Astrocyte (in vitro differentiated cells and primary cell): ENCODE results near the gene ACOD1. TPM values are rescaled to one million over a fixed set of nuclear protein-coding genes. Genes with fewer than 3 reads are reported as not detected.

Experiments used
- DNase-seq: peaks from one replicate; pipeline ENCODE4 v3.0.0-alpha.2; 2010; ENCODE audit warnings: low read depth
- FAIRE-seq: peaks from 2 replicates; lab custom pipeline; 2011; peaks lifted over from hg19 to GRCh38; lab: Jason Lieb, UNC
- H2AFZ ChIP-seq: 2 replicates; pipeline ENCODE4 v1.6.0; 2012; ENCODE audit warnings: low read depth, low read length, inconsistent platforms
- H3K27ac ChIP-seq: 2 replicates; pipeline ENCODE4 v1.5.1; 2011; ENCODE audit warnings: low read depth, low read length, inconsistent platforms
- H3K27me3 ChIP-seq: 2 replicates; pipeline ENCODE4 v1.6.0; 2011; ENCODE audit warnings: low read length, inconsistent platforms; ENCODE audit not compliant: insufficient read depth
- H3K36me3 ChIP-seq: 2 replicates; pipeline ENCODE4 v1.5.1; 2011; ENCODE audit warnings: low read length, inconsistent platforms; ENCODE audit not compliant: insufficient read depth
- H3K4me1 ChIP-seq: 2 replicates; pipeline ENCODE4 v1.5.1; 2011; ENCODE audit warnings: low read length, inconsistent platforms; ENCODE audit not compliant: insufficient read depth
- H3K4me2 ChIP-seq: 2 replicates; pipeline ENCODE4 v1.6.0; 2012; ENCODE audit warnings: low read length, inconsistent platforms
- H3K4me3 ChIP-seq: 2 replicates; pipeline ENCODE4 v1.5.1; 2011; ENCODE audit warnings: low read depth, mild to moderate bottlenecking, low read length, inconsistent platforms; ENCODE audit not compliant: insufficient read depth
- H3K79me2 ChIP-seq: 2 replicates; pipeline ENCODE4 v1.6.0; 2012; ENCODE audit warnings: mild to moderate bottlenecking, low read length, inconsistent platforms; ENCODE audit not compliant: insufficient read depth
- H3K9ac ChIP-seq: 2 replicates; pipeline ENCODE4 v1.6.0; 2012; ENCODE audit warnings: mild to moderate bottlenecking, low read length, inconsistent platforms
- H3K9me3 ChIP-seq: 2 replicates; pipeline ENCODE4 v1.5.1; 2012; ENCODE audit warnings: low read depth, mild to moderate bottlenecking, low read length, inconsistent platforms; ENCODE audit not compliant: insufficient read depth
- H4K20me1 ChIP-seq: 2 replicates; pipeline ENCODE4 v1.6.0; 2012; ENCODE audit warnings: low read length, inconsistent platforms; ENCODE audit not compliant: insufficient read depth
- H3K27ac Mint-ChIP-seq: one replicate; pipeline ENCODE4 v1.8.0; 2021; ENCODE audit warnings: mild to moderate bottlenecking, mixed read lengths; ENCODE audit not compliant: unreplicated experiment
- H3K27me3 Mint-ChIP-seq: one replicate; pipeline ENCODE4 v1.8.0; 2021; ENCODE audit warnings: low read depth, mixed read lengths; ENCODE audit not compliant: unreplicated experiment
- H3K36me3 Mint-ChIP-seq: one replicate; pipeline ENCODE4 v1.8.0; 2021; ENCODE audit warnings: low read depth, mixed read lengths; ENCODE audit not compliant: unreplicated experiment
- H3K4me1 Mint-ChIP-seq: one replicate; pipeline ENCODE4 v1.8.0; 2021; ENCODE audit warnings: low read depth, mixed read lengths; ENCODE audit not compliant: unreplicated experiment
- H3K4me3 Mint-ChIP-seq: one replicate; pipeline ENCODE4 v1.8.0; 2021; ENCODE audit warnings: mild to moderate bottlenecking, moderate library complexity, mixed read lengths; ENCODE audit not compliant: unreplicated experiment
- H3K9me3 Mint-ChIP-seq: one replicate; pipeline ENCODE4 v1.8.0; 2021; ENCODE audit warnings: mild to moderate bottlenecking, mixed read lengths; ENCODE audit not compliant: unreplicated experiment
- CTCF ChIP-seq: IDR thresholded peaks from 2 replicates; pipeline ENCODE4 v1.5.1; 2011; ENCODE audit warnings: low read depth, mild to moderate bottlenecking, inconsistent platforms, low read length, moderate library complexity; ENCODE audit not compliant: insufficient read depth
- EZH2 ChIP-seq: IDR thresholded peaks from 2 replicates; pipeline ENCODE4 v1.6.1; 2012; ENCODE audit warnings: mild to moderate bottlenecking, low read length, inconsistent platforms; ENCODE audit not compliant: insufficient read depth
- total RNA-seq: library from RNA; stranded (reverse); gene quantifications from 2 replicates; pipeline ENCODE4 v1.2.1, GENCODE V29; 2021

ACOD1 gene
- total RNA-seq, 1 donor from 2014 or later: not detected

GRCh38 chr13:76967031-76967430, 18.7 kb downstream of the ACOD1 start:
- H3K4me3 Mint-ChIP-seq: no peak overlapping the region
- TF ChIP-seq EZH2 (no peak), CTCF (no peak)

GRCh38 chr13:76968041-76968440, 19.7 kb downstream of the ACOD1 start:
- Histone ChIP-seq H4K20me1 (no peaks in the 10 kb centered on the region), H3K36me3 (no peaks in the 10 kb centered on the region), H3K27me3 (peaks cover 11% of the 10 kb centered on the region), H2AFZ (no peak overlapping the region), H3K79me2 (no peaks in the 10 kb centered on the region), H3K9me3 (no peaks in the 10 kb centered on the region), H3K4me1 (peaks cover 8% of the 10 kb centered on the region), H3K27ac (no peak overlapping the region), H3K4me3 (no peak overlapping the region), H3K9ac (no peak overlapping the region), H3K4me2 (no peak overlapping the region)
- Mint-ChIP-seq H3K27me3 (peaks cover 3% of the 10 kb centered on the region), H3K27ac (no peak overlapping the region), H3K4me1 (peaks cover 15% of the 10 kb centered on the region), H3K36me3 (no peaks in the 10 kb centered on the region), H3K9me3 (no peaks in the 10 kb centered on the region), H3K4me3 (no peak overlapping the region)
- no peak for TF ChIP-seq EZH2
- no peak for TF ChIP-seq CTCF
- DNase-seq (no peak), FAIRE-seq (no peak)

More at GRCh38 chr13:76967031-76967430, 18.7 kb downstream of the ACOD1 start:
- peaks cover 15% of the 10 kb centered on the region for H3K4me1 Mint-ChIP-seq
- Histone ChIP-seq H2AFZ (no peak overlapping the region), H3K27ac (no peak overlapping the region), H3K4me2 (no peak overlapping the region), H3K4me3 (no peak overlapping the region), H3K4me1 (peaks cover 8% of the 10 kb centered on the region), H4K20me1 (no peaks in the 10 kb centered on the region), H3K9ac (no peak overlapping the region), H3K27me3 (peaks cover 7% of the 10 kb centered on the region), H3K9me3 (no peaks in the 10 kb centered on the region), H3K79me2 (no peaks in the 10 kb centered on the region), H3K36me3 (no peaks in the 10 kb centered on the region)
- H3K27me3 Mint-ChIP-seq: peaks cover 3% of the 10 kb centered on the region
- no peak for DNase-seq
- no peak overlapping the region for H3K27ac Mint-ChIP-seq
- FAIRE-seq: no peak
- no peaks in the 10 kb centered on the region for H3K36me3 Mint-ChIP-seq
- no peaks in the 10 kb centered on the region for H3K9me3 Mint-ChIP-seq

GRCh38 chr13:76969488-76970365, 21.4 kb downstream of the ACOD1 start:
- TF ChIP-seq CTCF (no peak), EZH2 (no peak)
- no peak for FAIRE-seq
- H3K4me1 Mint-ChIP-seq: peaks cover 15% of the 10 kb centered on the region

More at GRCh38 chr13:76969488-76970365, 21.4 kb downstream of the ACOD1 start:
- no peaks in the 10 kb centered on the region for H3K79me2 ChIP-seq
- H3K27ac ChIP-seq: no peak overlapping the region
- no peak overlapping the region for H3K4me2 ChIP-seq
- no peak for DNase-seq
- Mint-ChIP-seq H3K9me3 (no peaks in the 10 kb centered on the region), H3K36me3 (no peaks in the 10 kb centered on the region), H3K27me3 (peaks cover 3% of the 10 kb centered on the region), H3K27ac (peak overlapping the region; percentile 41), H3K4me3 (no peak overlapping the region)
- H2AFZ ChIP-seq: no peak overlapping the region
- no peak overlapping the region for H3K9ac ChIP-seq
- no peaks in the 10 kb centered on the region for H3K36me3 ChIP-seq
- H4K20me1 ChIP-seq: no peaks in the 10 kb centered on the region
- no peaks in the 10 kb centered on the region for H3K9me3 ChIP-seq
- peaks cover 8% of the 10 kb centered on the region for H3K4me1 ChIP-seq
- no peak overlapping the region for H3K4me3 ChIP-seq
- peaks cover 11% of the 10 kb centered on the region for H3K27me3 ChIP-seq
